Upper lobe of left lung (tissue), 4 donors: ENCODE results near the gene ZBTB46.

Experiments
- CTCF ChIP-seq, 6 experiments: fragments of 450-650 bp in 4 of 6; fragments of 200-600 bp in 2 of 6; sonication (generic) in 2 of 6; IDR thresholded peaks; one replicate each; pipeline ENCODE4 v1.5.1; 2016 to 2019; ENCODE audit warnings: antibody characterized with exemption in 6 of 6
- POLR2A ChIP-seq, 4 donors: fragments of 450-650 bp; IDR thresholded peaks; one replicate each; pipeline ENCODE4 v1.5.1; 2016 to 2017; ENCODE audit warnings: antibody characterized with exemption in 4 of 4, mild to moderate bottlenecking in 2 of 4
- POLR2AphosphoS5 ChIP-seq, 2 donors: sonication (generic); formaldehyde crosslinking; IDR thresholded peaks; one replicate each; pipeline ENCODE4 v1.5.1; 2017; ENCODE audit warnings: antibody characterized with exemption in 2 of 2

GRCh38 chr20:63767886-63768285 lies 63.2 kb downstream of the ZBTB46 start:
- TF ChIP-seq CTCF (IDR thresholded peaks at IDR 0.05): no peak
- TF ChIP-seq POLR2A (IDR thresholded peaks at IDR 0.05): no peak
- TF ChIP-seq POLR2AphosphoS5 (IDR thresholded peaks at IDR 0.05): no peak
